ENCODE data around the gene SH3RF2.

DNA sequence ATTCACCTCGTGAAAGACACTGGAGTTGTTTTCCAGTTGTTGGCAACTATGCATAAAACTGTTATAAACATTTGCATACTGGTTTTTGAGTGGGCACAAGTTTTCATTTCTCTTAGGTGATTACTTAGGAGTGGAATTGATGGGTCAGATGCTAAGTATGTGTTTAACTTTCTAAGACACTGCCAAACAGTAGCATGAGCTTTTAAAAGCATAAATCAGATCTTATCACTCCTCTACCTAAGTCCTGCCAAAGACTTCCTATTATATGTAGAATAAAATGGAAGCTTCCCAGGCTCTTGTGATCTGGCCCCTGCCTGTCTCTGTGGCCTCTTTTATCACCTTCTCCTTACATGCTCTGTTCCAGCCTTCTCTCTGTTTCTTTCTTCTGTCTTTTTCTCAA lies 72.6 kb downstream of the SH3RF2 start:
- TF ChIP-seq, protein P1, sequence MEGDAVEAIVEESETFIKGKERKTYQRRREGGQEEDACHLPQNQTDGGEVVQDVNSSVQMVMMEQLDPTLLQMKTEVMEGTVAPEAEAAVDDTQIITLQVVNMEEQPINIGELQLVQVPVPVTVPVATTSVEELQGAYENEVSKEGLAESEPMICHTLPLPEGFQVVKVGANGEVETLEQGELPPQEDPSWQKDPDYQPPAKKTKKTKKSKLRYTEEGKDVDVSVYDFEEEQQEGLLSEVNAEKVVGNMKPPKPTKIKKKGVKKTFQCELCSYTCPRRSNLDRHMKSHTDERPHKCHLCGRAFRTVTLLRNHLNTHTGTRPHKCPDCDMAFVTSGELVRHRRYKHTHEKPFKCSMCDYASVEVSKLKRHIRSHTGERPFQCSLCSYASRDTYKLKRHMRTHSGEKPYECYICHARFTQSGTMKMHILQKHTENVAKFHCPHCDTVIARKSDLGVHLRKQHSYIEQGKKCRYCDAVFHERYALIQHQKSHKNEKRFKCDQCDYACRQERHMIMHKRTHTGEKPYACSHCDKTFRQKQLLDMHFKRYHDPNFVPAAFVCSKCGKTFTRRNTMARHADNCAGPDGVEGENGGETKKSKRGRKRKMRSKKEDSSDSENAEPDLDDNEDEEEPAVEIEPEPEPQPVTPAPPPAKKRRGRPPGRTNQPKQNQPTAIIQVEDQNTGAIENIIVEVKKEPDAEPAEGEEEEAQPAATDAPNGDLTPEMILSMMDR (conservative IDR thresholded peaks at IDR 0.05 in 1 of 2, IDR thresholded peaks at IDR 0.05 in 1 of 2; ENCODE audit: low read depth in 1 of 2, low read length in 2 of 2), result no peak
- TF ChIP-seq EZH2 (IDR thresholded peaks at IDR 0.05; ENCODE audit: low read length, missing control alignments), result no peak
